ENCODE results near the gene PRKAR2B. TPM values are rescaled to one million over a fixed set of nuclear protein-coding genes. Genes with fewer than 3 reads are reported as not detected.

PRKAR2B gene
- polyA plus RNA-seq, 3 donors, result 2.5 to 5.6 (median 3.5) TPM

DNA sequence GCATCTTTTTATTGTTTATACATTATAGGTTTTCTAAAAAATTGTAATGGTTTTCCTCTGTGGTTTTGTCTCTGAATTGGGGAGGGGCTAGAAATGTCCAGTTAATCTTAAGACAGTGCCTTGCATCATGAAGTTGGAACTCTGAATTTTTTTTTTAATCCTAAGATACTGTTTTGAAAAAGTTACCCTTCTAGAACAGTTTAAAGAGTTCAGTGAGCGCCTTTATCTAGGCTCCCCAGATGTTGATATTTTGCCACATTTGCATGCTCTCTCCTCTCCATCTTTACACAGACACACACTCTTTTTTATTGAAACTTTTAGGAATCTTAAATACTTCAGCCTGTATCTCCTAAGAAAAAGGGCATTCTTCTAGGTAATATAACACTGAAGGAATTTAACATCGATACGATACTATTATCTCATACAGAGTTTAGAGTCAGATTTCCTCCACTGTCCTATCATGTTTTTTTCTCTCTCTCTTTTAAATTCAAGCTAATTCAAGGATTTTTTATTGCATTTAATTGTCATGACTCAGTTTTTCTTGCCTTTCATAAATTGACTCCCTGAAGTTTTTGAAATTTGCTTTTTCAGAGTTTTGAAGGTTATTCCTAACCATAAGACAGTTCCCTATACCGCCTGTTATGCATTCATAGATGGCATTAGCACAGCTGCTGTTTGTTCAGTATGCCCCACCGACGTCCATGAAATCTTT lies 31.5 kb downstream of the PRKAR2B start:
- no peak overlapping the region for H3K27ac Mint-ChIP-seq
- no peak for DNase-seq
- Histone ChIP-seq H3K9ac (ENCODE audit: insufficient read depth, low read length, poor library complexity, severe bottlenecking) (no peak overlapping the region), H3K4me2 (replicated peaks; ENCODE audit: extremely low read depth, low read length, poor library complexity, severe bottlenecking) (no peak overlapping the region), H3K27ac (ENCODE audit: low read depth in 1 of 2, low read length in 2 of 2) (no peak overlapping the region), H3K79me2 (ENCODE audit: insufficient read depth, low read length) (no peaks in the 10 kb centered on the region), H3K4me1 (ENCODE audit: control insufficient read depth in 1 of 2, insufficient read depth in 2 of 2, low read length in 2 of 2) (peaks cover 6 to 12% of the 10 kb centered on the region in 2 donors), H2AFZ (ENCODE audit: insufficient read depth, low read depth, low read length, poor library complexity, severe bottlenecking) (no peak overlapping the region), H3K4me3 (replicated peaks in 1 of 3; ENCODE audit: low read depth in 2 of 3, low read length in 3 of 3) (no peak overlapping the region), H3K36me3 (replicated peaks in 1 of 2; ENCODE audit: control insufficient read depth in 1 of 2, insufficient read depth in 2 of 2, low read length in 2 of 2) (no peaks in the 10 kb centered on the region), H4K20me1 (ENCODE audit: insufficient read depth, low read length) (no peaks in the 10 kb centered on the region), H3K27me3 (ENCODE audit: control insufficient read depth in 2 of 2, insufficient read depth in 2 of 2, low read length in 2 of 2) (no peaks in the 10 kb centered on the region), H3K9me3 (replicated peaks in 1 of 2; ENCODE audit: control insufficient read depth in 1 of 2, insufficient read depth in 1 of 2, low read length in 2 of 2) (no peaks in the 10 kb centered on the region)
- H3K9me3 Mint-ChIP-seq, result peaks cover 0 to 3% (median 0%) of the 10 kb centered on the region in 7 donors
- H3K36me3 Mint-ChIP-seq, result peaks cover 11 to 15% of the 10 kb centered on the region in 2 donors
- peaks cover 16% of the 10 kb centered on the region for H3K4me1 Mint-ChIP-seq
- TF ChIP-seq, protein P1, sequence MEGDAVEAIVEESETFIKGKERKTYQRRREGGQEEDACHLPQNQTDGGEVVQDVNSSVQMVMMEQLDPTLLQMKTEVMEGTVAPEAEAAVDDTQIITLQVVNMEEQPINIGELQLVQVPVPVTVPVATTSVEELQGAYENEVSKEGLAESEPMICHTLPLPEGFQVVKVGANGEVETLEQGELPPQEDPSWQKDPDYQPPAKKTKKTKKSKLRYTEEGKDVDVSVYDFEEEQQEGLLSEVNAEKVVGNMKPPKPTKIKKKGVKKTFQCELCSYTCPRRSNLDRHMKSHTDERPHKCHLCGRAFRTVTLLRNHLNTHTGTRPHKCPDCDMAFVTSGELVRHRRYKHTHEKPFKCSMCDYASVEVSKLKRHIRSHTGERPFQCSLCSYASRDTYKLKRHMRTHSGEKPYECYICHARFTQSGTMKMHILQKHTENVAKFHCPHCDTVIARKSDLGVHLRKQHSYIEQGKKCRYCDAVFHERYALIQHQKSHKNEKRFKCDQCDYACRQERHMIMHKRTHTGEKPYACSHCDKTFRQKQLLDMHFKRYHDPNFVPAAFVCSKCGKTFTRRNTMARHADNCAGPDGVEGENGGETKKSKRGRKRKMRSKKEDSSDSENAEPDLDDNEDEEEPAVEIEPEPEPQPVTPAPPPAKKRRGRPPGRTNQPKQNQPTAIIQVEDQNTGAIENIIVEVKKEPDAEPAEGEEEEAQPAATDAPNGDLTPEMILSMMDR (IDR thresholded peaks at IDR 0.05), result no peak
- peaks cover 0 to 2% (median 0%) of the 10 kb centered on the region in 3 donors for H3K27me3 Mint-ChIP-seq (ENCODE audit: low read depth in 3 of 3)
- intact Hi-C loops (cut with micrococcal nuclease), result no loop called here
- no peak overlapping the region for H3K4me3 Mint-ChIP-seq
- WGBS (ENCODE audit: insufficient coverage), result 100% methylated on average over 1 of the region's 6 CpGs

DNA sequence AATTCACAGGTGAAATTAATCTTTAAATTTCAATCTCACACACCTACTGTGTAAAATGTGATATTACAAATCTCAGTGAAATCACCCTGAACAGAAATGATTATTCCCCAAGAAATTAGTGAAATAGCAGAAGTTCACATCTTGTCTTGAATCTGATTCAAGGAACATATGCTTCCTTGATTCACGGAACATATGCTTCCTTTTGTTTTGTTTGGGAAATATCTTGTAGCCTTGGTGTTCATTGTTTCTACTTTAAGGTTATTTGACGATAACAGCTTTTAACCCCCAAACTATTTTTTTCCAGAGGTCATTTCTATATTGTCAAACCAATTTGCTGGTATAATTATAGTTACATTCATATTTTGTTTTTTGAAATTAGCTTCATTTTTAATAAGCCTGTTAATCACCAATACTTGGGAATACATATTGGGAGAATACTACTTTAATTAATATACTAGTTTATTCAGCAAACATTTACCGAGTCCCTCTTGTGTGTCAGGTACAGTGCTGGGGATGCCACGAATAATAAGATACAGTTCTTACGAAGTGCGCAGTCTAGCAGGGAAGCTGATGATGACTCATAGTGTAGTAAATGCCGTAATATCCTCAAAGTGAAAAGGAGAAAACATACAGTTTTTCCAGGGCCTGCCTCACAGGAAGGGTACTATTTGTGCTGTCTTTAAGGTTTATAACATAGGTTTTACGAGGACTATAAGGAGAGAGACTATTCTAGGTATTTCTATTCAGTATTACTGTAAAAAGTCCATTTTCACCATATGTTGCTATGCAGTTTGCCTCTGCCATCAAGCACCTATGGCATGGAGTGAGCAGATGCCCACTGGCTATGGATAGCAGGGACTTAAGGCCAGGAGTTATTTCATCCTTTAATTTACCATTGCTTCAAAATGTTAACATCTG lies 32.5 kb downstream of the PRKAR2B start:
- H3K4me3 Mint-ChIP-seq, result no peak overlapping the region
- H3K9me3 Mint-ChIP-seq, result peaks cover 0 to 3% (median 0%) of the 10 kb centered on the region in 7 donors
- H3K4me3 ChIP-seq (replicated peaks in 1 of 3; ENCODE audit: low read depth in 2 of 3, low read length in 3 of 3), result peak overlapping the region in 2 of 3 experiments; percentile 25 to 39
- intact Hi-C loops (cut with micrococcal nuclease), result no loop called here
- H3K27me3 ChIP-seq (ENCODE audit: control insufficient read depth in 2 of 2, insufficient read depth in 2 of 2, low read length in 2 of 2), result no peaks in the 10 kb centered on the region
- TF ChIP-seq, protein P1 (IDR thresholded peaks at IDR 0.05), result no peak
- peak overlapping the region in 3 of 7 donors; percentile 28 to 53 (median 30) for H3K27ac Mint-ChIP-seq
- H3K4me1 ChIP-seq (ENCODE audit: control insufficient read depth in 1 of 2, insufficient read depth in 2 of 2, low read length in 2 of 2), result peaks cover 6 to 12% of the 10 kb centered on the region in 2 donors
- no peak overlapping the region for H2AFZ ChIP-seq (ENCODE audit: insufficient read depth, low read depth, low read length, poor library complexity, severe bottlenecking)
- no peaks in the 10 kb centered on the region for H3K79me2 ChIP-seq (ENCODE audit: insufficient read depth, low read length)
- peak; percentile 42 to 67 (median 55) for DNase-seq
- H3K27me3 Mint-ChIP-seq (ENCODE audit: low read depth in 3 of 3), result peaks cover 0 to 2% (median 0%) of the 10 kb centered on the region in 3 donors
- 37% methylated on average over 4 of the region's 8 CpGs for WGBS (ENCODE audit: insufficient coverage)
- no peaks in the 10 kb centered on the region for H3K9me3 ChIP-seq (replicated peaks in 1 of 2; ENCODE audit: control insufficient read depth in 1 of 2, insufficient read depth in 1 of 2, low read length in 2 of 2)
- H3K27ac ChIP-seq (ENCODE audit: low read depth in 1 of 2, low read length in 2 of 2), result peak overlapping the region in 1 of 2 donors; percentile 45
- H3K36me3 Mint-ChIP-seq, result peaks cover 8 to 9% of the 10 kb centered on the region in 2 donors
- H3K4me1 Mint-ChIP-seq, result peaks cover 16% of the 10 kb centered on the region
- H3K36me3 ChIP-seq (replicated peaks in 1 of 2; ENCODE audit: control insufficient read depth in 1 of 2, insufficient read depth in 2 of 2, low read length in 2 of 2), result no peaks in the 10 kb centered on the region
- no peak overlapping the region for H3K9ac ChIP-seq (ENCODE audit: insufficient read depth, low read length, poor library complexity, severe bottlenecking)
- H3K4me2 ChIP-seq (replicated peaks; ENCODE audit: extremely low read depth, low read length, poor library complexity, severe bottlenecking), result peak overlapping the region; percentile 58
- H4K20me1 ChIP-seq (ENCODE audit: insufficient read depth, low read length), result no peaks in the 10 kb centered on the region

Data from CD14-positive monocyte (primary cell).